ENCODE data around the gene C16orf46.

C16orf46 gene

GRCh38 chr16:81026429-81026828 is 50.6 kb downstream of the C16orf46 start:
- DNase-seq (ENCODE audit: insufficient read length, low spot score): no peak
- no peak for FAIRE-seq

DNA sequence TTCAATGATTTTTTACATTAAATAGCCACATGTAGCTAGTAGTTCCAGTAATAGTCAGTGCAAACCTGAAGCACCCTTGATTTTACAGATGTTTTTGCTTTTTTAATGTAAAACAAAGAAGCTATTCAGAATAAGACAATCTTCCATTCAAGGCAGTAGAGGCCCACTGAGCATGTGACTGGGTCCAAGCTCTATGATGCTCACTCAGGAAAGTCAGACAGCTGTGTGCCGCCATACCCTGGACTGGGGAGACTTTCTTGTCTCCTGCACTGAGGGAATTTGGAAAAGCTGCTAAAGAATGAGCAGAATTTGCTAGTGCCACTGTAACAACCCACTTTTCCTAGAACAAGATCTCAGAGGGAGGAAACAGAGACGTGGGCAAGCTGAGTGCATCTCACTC is 58.5 kb downstream of the C16orf46 start:
- FAIRE-seq: no peak
- no peak for DNase-seq (ENCODE audit: insufficient read length, low spot score)

- DNase-seq (ENCODE audit: insufficient read length, low spot score) (no peak), FAIRE-seq (no peak)
Observed at GRCh38 chr16:81014672-81015071, 62.4 kb downstream of the C16orf46 start.

- FAIRE-seq (no peak), DNase-seq (ENCODE audit: insufficient read length, low spot score) (no peak)
Observed at GRCh38 chr16:81012974-81013373, 64.1 kb downstream of the C16orf46 start.

Data from HTR-8/SVneo (cell line).